HG02973 (cell line): ENCODE results near the gene RNF224.
A peak's percentile ranks its signal among the peaks of the same experiment; 100 is the strongest.

Experiments used
- ATAC-seq: cut with Tn5 transposase; IDR thresholded peaks from one replicate; pipeline ENCODE4 v1.9.1; 2021; ENCODE audit warnings: moderate library complexity; ENCODE audit not compliant: unreplicated experiment

The RNF224 gene

DNA sequence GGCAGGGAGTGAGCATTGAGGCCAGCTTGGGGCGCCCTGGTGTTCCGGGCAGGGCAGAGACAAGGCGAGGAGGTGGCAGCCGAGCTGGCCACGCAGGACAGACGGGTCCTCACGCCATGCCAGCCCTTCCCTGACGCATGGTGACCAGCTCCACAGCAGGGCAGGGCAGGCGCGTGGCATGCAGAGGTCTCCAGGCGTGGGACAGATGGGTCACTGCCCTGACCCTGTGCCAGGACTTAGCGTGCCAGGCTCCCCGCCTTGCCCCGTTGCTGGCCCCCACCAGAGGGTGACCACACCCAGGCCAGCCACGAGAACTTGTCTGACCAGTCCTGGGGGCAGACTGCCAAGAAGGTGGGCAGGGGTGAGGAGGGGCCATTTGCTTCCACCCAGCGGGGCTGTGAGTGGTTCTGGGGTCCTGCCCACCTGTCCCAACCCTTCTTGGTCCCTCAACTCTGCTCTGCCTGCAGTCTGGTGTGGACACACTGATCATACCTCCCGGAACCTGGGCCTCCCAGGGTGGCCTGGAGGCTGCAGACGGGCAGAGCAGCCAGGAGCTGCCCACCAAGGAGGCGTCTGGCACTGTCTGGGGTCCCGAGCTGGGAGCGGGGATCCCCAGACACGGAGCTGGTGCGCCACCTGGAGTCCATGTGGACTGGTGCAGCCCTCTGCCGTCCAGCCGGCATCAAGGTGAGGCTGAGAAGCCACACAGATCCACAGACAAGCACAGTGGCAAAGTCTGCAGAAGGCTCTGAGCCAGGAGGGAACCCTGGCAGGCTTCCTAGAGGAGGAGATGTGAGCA lies at the start of gene RNF224:
RNF224 (plus strand) TSS at position 449 of the 799 bp plus-strand sequence. CDS start 834 bp downstream, outside the sequence.
- no peak for ATAC-seq

DNA sequence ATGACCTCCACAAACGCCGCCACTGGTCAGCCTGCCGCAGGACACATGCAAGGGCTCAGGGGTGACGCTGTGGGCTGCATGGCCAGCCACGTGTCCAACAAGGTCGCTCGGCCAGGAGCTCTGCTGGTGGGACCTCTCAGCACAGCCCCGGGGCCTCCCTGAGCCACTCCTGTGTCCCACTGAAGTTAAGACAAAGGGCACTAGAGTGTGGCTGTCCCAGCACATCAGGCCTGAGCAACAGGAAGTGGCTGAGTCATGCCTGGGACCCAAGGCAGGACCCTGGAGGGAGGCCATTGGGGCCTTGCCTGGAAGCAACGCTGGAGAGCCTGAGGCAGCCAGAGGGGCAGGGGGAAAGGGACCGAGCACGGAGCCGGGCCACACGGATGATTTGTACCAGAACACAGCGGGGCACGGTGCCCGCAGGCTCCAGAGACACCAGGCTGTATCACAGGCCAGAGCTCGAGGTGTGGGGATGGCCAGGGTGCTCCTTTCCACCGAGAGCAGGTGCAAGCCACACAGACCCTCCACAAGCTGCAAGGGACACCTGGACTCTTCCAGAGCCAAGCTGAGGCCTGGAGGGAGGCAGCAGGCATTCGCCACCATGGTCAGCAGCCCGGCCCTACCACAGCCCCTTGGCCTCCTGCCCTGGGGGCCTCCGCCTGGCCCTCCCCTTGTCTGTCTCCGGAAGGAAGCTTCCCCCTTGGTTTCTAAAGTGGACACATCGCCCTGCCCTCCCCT lies 48.9 kb upstream of the RNF224 start:
- no peak for ATAC-seq

DNA sequence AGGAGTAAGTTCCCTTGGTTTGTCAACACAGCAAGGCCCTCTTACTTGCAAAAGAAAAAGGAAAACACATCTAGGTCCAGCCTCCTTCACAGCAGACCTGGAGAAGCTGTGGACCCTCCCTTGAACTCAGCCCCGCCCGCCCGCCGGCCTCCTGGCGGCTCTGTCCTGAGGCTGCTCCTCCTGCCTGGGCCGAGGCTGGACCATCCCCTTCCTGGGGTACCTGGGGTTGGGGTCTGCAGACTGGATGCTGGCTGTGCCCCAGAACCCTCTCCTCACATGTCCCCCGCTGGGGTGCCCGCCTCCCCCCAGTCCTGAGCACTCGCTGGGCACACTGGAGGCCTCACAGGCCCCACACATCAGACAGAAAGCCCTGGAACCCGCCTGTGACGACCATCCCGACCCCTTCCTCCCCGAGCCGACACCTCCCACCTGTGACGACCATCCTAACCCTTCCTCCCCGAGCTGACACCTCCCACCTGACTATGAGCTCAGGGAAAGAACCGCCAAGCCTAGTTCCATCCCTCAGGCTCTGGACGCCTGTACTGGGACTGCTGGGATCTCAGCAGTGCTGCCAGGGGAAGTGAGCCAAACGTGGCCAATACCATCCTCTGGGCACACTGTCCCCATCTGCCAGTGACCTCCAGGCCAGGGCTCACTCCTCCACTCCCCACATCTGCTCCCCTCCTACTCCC lies 48.2 kb upstream of the RNF224 start:
- no peak for ATAC-seq

DNA sequence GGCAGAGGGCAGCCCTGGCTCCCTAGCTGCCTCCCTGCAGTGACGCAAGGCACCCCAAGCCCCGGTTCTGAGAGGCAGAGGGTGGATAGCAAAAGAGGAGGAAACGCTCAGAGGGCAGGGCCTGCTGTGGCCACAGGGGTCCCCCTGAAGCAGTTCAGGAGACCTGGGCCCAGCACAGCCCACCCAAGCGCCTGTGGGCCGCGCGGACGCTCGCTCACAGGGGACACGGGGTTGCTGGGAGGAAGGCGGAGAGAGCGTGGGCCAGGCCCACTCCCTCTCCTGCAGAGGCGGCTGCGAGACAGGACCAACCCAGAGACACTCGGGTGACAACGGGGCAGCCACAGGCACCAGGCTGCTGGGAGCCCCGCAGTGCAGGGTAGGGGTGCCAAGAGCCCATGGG lies 47.5 kb upstream of the RNF224 start:
- no peak for ATAC-seq

DNA sequence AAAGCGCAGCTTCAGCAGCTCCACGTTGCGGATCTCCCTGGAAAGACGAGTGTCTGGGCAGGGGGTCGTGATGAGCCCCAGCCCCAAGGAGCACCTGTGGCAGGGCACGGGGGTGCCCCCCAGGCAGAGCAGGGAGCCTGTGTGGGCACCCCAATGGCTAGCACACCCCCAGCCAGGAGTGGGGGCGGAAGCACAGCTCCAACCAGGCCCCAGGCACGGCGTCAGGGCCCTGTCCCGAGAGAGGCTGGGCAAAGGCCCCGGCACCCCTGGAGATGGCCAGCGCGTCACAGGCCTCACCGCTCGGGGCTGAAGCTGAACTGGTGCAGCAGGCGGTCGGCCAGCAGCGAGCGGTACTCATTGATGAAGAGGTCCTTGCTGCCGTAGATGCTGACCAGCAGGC lies 46.8 kb upstream of the RNF224 start:
- no peak for ATAC-seq

DNA sequence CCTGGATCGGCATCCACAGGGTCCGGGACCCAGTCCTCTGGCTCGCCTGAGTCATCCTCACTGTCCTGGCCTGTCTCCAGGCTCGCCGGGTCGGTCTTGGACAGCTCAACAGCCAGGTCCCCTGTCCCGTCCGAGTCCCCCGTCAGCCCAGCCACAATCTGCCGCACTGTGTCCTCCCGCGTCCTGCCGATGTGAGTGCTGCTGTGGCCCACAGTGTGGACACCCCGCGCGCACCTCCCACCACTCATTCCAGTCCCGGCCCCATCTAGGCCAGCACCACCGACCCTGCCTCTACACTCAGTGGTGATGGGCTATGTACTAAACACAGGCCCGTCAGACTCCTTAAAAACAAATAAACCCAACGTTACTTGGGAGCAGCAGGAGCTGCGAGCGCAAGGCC lies 45.6 kb upstream of the RNF224 start:
- ATAC-seq, result no peak

DNA sequence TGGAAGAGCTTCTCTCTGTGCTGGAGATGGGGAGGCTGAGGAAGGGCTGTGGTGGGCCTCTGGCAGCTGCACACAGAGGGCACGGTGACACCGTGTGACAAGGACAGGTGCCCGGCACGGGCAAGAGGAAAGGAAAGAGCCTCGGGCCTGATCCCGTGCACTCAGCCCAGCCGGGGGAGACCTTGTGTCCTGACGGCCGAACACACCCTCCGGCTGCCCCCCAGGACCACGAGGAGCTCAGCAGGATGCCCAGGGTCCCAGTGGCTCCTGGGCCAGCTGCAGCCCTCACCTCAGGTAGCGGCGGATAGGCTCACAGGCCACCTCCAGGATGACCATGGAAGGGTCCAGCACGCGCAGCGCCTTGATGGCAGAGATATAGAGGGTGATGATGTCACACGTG lies 44.5 kb upstream of the RNF224 start:
- no peak for ATAC-seq

DNA sequence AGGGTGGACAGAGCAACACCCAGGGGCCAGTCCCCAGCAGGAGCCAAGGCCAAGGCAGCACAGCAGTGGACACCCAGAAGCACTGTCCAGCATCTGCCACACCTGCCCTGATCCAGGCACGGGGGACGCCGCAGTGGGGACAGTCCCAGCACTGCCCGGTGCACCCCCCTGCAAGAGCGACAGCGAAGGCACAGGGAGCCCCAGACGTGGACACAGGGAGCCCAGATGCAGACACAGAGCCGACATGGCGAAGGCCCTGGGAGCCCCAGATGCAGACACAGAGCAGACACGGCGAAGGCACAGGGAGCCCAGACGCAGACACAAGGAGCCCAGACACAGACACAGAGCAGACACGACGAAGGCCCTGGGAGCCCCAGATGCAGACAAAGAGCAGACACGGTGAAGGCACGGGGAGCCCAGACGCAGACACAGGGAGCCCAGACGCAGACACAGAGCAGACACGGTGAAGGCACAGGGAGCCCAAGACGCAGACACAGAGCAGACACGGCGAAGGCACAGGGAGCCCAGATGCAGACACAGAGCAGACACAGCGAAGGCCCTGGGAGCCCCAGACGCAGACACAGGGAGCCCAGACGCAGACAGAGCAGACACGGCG lies 43.2 kb upstream of the RNF224 start:
- no peak for ATAC-seq

DNA sequence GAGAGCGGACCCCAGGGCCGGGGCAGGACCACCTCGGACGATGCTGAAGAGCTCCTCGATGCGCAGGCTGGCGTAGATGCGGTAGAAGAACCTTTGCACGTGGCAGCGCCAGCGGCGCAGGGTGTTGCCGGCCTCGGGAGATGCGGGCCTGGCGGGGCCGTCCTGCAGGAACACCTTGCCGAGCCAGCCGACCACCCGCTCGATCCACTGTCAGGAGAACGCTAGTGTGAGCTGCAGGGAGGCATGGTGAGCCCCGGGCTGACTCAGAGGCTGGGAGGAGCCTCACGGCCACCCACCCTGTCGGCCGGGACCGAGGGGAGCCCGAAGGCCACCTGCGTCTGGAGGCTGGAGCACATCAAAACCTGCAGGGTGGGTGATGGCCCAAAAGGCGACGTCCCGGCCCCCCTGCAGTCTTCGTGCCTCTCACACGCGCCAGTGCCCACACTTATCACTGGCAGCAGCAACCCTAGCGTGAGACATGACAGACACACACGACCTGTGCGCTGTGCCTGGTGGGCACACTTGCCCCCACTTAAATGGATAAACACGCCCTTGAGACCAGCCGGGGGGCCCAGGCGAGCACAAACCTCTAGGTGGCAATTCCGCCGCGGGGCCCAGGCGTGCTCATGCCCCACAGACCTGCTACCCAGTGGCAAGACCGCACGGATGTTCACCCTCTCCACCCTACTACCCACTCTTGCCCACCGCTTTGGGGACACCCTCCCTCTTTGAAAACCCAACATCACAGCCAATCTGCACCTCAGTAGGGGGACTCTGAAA lies 42.2 kb upstream of the RNF224 start:
- no peak for ATAC-seq

DNA sequence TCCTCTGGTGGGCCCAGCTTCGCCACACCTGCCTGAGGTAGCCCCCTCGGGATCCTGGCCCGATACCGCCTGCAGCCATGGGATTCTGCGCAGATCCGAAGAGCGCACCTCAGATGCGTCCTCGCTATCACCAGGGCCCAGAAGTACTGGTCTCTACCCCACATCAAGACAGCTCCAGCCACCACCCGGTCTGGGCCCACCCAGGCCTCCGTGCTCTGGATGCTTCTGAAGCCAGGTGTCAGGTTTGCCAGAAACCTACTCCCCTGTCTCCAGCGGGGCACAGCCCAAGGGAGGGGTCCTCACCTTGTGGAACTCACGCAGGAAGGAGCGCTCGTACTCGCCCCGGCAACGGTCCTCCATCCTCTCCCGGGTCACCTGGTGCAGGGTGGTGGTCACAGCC lies 41.4 kb upstream of the RNF224 start:
- ATAC-seq, result no peak

DNA sequence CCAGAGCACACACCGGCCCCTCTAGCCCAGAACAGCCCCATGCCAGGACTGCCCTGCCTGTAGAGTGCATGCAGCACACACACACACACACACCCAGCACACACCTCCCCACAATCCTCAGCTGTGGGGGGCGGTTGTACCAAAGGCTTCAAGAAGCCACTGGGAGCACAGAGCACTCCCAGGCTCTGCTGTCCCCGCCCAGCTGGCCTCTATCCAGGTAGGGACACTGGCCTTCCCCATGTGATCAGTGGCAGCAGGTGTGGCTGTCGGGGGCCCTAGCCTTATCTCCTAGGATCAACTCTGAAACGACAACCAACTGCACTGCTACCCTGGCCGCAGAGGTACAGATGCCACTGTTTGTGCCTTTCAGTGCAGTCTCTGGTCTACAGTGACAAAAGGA lies 40.9 kb upstream of the RNF224 start:
- ATAC-seq, result no peak

DNA sequence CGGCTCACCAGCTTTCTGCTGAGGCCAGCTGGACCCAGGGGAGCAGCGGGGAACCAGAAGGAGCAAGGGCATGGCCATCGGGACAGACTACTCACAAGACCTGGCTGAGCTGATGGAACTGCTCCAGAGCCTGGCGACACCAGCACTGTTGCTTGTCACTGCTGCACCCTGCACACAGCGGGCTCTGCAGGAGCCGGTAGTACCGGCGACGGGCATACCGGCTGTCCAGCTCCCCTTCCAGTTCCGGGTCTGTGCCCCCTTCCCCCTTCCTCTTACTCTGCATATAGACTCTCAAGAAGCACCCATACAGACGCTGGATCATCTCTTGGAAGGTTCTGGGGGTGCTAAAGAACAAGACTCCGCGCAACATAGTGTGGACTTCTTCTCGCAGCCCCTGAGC lies 39.9 kb upstream of the RNF224 start:
- no peak for ATAC-seq

DNA sequence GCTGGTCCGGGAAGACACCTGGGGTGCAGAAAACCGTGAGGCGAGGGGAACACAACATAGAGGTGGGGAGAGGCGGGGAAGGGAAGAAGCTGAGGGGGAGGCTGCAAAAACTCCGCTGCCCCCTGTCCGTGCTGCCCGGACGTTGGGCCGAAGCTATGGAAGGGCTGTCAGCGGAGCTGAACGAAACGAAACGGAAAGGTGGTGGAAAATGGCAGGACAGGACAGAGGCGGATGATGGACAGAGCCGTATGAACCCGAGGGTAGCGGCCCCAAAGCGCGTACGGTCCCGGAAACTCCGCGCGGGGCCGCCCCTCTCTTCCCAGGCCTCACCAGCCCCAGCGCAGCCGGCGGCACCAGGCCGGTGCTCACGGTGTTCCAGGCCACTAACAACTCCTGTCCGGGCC lies 39.2 kb upstream of the RNF224 start:
- no peak for ATAC-seq

DNA sequence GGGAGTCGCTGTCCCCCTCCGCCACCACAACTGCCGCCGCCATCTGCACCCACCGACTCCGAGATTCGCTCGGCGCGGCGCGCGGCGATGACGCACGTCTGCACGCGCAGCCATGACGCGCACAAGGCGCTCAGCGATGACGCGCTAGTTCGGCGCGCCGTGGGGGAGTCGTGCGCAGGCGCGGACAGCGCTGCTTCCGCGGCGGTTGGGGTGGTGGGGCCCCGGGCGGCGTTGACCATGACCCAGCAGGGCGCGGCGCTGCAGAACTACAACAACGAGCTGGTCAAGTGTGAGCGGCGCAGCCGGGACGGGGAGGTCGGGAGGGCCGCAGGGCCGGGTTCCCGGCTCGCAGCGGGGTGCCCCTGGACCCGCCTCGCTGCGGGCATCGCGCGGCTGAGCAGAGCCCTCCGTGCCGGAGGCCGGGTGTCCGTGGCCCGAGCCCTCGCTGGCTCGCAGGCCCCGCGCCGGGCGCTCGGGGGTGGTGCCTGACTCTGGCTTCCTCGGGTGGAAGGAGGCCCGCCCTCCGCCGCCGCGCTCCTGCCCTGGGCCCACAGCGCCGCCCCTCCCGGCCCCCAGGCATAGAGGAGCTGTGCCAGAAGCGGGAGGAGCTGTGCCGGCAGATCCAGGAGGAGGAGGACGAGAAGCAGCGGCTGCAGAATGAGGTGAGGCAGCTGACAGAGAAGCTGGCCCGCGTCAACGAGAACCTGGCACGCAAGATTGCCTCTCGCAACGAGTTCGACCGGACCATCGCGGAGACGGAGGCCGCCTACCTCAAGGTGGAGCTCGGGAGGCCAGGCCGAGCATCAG lies 38.6 kb upstream of the RNF224 start, which contains the start of the genes ANAPC2 and SSNA1:
ANAPC2 (minus strand) TSS at position 71 of the 807 bp plus-strand sequence; CDS start at position 43, 28 bp downstream.
SSNA1 (plus strand) TSS at position 187 of the 807 bp plus-strand sequence; CDS start at position 238, 51 bp downstream.
- ATAC-seq, result peak; percentile 64

DNA sequence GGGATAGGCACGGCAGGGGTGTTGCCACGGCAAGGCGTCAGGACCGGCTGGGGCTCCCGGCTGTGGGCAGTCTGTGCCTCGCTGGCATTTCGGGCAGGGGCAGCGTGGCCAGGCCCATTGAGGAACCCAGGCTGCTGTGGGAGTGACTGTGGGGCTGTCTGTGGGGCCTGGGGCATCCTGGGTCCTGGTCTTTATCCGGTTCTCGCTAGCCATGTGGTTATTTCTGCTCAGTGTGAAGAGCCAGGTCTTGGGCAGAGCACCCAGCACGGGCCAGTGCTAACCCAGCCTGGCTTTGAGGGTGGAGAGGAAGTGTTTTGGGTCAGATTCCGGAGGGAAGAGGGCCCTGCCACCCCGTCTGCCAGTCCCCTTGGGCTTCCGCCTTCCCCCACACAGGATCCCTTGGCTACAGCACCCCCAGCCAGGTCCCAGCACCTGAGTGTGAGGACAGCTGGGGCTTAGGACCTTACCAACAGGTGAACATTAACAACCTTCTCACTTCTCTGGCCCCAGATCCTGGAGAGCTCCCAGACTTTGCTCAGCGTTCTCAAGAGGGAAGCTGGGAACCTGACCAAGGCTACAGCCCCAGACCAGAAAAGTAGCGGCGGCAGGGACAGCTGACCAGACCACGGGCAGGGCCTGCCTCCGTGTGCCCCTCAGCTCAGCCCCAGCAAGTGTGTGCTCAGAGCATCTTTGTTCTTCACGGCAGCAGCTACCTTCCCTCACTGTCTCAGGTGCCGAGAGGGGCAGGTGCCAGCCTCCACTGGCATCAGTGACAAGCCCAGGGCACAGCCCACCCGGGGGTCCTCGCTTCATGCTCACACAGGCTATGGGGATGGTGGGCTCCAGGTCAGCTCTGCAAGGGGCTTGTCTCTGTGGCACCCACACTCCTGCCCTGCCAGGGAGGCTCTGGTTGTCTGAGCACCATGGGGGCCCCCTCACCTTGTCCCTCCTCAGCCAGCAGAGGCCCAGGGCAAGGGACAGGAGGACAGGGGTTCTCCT lies 37.7 kb upstream of the RNF224 start:
- no peak for ATAC-seq

DNA sequence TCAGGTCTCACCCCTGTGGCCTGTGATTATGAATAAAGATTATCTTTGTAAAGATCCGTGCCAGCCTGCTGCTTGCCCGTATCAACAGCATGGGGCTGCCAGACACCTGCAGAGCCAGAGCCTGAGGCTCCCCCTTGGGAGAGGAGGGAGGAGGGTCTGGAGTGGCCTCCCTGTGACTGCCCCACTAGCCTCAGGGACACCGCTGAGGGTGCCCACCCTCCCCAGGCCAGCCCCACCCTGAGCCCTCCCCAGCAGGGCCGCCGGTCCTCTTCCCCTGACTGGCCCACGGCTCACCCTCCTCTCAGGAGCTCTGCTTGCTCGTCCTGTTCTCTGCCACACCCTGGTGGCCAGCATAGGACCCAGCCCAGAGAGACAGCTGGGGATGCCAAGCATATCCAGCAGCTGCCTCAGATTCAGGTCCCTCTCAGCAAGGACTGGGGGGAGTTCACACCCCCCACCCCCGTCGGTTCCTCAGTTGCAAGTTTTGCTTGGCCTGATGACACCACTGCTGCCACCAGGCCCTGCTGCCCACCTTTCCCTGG lies 36.9 kb upstream of the RNF224 start:
- ATAC-seq, result no peak

DNA sequence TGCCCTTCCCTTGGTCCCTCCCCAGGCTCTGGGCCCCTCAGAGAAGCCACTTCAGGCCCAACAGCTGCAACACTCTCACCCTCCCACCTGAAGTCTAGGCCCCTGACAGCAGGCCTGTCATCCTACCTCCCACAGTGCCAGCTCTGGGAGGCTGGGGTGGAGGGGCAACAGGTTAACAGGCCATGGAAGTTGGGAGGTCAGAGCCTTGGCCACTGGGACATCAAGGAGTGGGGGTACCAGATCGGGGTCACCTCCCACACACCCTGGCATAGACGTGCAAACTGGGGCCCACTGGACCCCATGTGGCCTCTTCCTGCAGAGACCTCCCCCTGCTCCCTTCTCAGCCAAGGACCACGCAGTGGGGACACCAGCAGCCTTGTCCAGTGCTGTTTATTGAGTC lies 36.1 kb upstream of the RNF224 start:
- ATAC-seq, result no peak
